NT2/D1 (cell line): Measurements from ENCODE around the gene RUNX3.

Experiments
- SUZ12 ChIP-seq: IDR thresholded peaks from 2 replicates; pipeline ENCODE4 v1.6.1; 2011; ENCODE audit not compliant: insufficient read length, insufficient read depth; ENCODE audit errors: extremely low read depth
- YY1 ChIP-seq: IDR thresholded peaks from 2 replicates; pipeline ENCODE4 v1.6.1; 2011; ENCODE audit not compliant: insufficient read length, insufficient read depth
- ZNF274 ChIP-seq: IDR thresholded peaks from 2 replicates; pipeline ENCODE4 v1.6.1; 2011; ENCODE audit warnings: mild to moderate bottlenecking, low read depth, low read length

GRCh38 chr1:24918370-24918769, 11.7 kb downstream of the RUNX3 start:
- TF ChIP-seq YY1 (no peak), ZNF274 (no peak), SUZ12 (no peak)
